ENCODE measurements around the gene KRTAP2-4. TPM values are rescaled to one million over a fixed set of nuclear protein-coding genes. Genes with fewer than 3 reads are reported as not detected.
"Not testable (repeated sequence)": the region's sequence is repeated elsewhere in the genome, so short reads cannot be mapped to it uniquely, and the experiment has no call there.

The KRTAP2-4 gene, protein sequence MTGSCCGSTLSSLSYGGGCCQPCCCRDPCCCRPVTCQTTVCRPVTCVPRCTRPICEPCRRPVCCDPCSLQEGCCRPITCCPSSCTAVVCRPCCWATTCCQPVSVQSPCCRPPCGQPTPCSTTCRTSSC
- not detected in 2 replicates for total RNA-seq

DNA sequence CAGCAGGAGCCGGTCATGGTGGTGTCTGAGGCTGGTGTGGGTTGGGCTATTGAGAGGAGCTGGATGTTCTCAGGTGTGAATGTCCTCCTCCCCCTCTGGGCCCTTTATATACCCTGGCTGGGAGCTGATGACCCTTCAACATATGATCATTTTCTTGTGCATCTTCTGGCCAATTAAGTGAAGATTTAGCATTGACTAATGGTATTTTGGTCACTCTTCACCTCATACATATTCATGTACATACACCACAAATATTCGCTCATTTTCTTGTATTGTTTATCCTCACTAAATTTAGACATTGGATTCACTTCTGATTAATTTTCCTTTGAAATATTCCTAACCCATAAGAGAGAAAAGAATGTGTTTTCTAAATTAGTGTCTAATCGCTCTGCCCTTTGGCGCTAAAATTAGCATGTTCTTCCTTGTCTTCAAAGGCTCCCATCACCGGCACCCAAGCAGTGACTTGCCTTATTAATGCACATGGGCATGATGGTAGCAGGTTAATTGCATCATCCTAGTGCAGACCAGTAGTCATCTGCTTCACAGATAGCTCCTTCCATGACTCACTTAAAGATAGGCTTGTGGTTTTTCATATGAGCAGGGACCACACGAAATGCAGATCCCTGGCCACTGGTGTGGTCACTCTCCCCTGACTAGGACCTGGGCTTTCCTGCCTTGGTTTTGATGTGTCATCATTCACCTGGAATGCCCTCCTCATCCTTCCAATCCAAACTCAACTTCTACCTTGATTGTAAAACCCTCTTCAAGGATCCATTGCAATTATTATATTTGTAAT is at the start of gene KRTAP2-4:
Gene KRTAP2-4 (minus strand): TSS at position 51 of the 796 bp plus-strand sequence. CDS start 34 bp downstream, at position 17.
- peaks cover 6% of the 10 kb centered on the region for H3K27me3 Mint-ChIP-seq (ENCODE audit: insufficient read depth)
- H3K4me1 Mint-ChIP-seq (ENCODE audit: low read depth): no peaks in the 10 kb centered on the region
- H3K36me3 Mint-ChIP-seq (ENCODE audit: low read depth): no peaks in the 10 kb centered on the region
- intact Hi-C loops (cut with micrococcal nuclease): no loop called here
- no peaks in the 10 kb centered on the region for H3K9me3 Mint-ChIP-seq
- DNase-seq (ENCODE audit: low spot score): no peak
- no peak within 1 kb of the TSS for H3K4me3 Mint-ChIP-seq
- no peak within 1 kb of the TSS for H3K27ac Mint-ChIP-seq

DNA sequence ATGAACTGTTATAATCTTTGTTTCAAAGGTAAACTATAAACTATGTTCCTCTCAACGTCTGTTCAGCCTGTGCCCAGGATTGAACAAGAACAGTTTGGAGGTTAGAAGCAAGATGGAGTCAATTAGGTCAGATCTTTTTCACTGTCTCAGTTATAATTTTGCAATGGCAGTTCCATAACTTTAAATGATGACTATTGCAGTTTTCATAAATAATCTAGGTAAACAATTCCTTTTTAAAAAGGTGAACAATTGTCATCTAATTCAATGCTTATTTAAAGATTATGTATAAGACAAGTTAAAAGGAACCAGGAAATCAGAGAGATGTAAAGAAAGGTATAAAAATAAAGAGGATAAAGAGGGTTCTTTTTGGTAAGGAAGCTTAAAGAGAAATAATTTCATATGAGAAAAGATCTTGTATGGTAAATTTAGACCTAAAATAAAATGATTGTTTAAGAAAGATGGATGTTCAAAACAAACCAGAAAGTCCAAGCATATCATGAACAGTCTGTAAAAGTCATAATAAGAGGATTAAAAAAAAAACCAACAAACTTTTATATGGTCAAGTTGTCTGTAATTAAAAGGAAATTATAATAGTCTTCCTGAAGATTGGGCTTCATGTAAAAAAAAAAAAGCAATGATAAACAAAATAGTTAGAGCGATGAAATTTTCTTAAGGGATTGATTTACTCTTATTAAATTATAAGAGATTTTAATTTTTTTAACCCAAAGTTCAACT is 45.6 kb upstream of the KRTAP2-4 start:
- Mint-ChIP-seq H3K4me1 (ENCODE audit: low read depth) (no peaks in the 10 kb centered on the region), H3K9me3 (peaks cover 11% of the 10 kb centered on the region), H3K27ac (no peak overlapping the region), H3K36me3 (ENCODE audit: low read depth) (no peaks in the 10 kb centered on the region), H3K27me3 (ENCODE audit: insufficient read depth) (peaks cover 2% of the 10 kb centered on the region), H3K4me3 (no peak overlapping the region)
- DNase-seq (ENCODE audit: low spot score): no peak
- intact Hi-C loops (cut with micrococcal nuclease): no loop called here

DNA sequence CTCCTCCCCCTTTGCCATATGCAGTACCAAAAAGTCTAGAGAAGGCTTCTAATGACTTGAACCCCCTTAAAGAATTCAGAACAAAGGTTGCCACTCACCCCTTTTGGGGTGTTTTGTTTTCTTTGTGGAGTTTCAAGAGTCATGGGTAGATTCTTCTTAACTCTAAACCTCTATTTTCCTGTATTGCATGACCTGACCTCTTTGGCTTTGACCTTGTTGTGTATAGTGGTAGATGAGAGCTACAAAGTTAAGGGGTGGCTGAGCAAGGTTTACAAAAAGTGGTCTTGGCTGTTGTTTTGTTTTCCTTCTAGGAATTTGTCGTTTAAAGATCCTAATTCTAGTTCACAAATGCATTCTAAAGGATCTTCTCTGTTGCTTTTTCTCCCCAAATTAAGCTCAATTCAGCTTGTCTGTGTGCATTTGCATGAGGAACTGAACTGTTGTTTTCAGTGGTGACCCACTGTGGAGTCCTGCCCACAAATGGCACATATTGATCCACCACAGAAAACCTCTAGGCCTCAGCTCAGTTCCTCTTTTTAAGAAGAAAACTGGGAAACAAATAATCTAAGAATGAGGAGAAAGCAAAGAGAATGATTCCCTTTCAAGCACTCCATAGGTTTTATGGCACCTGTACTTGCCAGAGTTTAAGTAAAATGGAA is 43.2 kb upstream of the KRTAP2-4 start:
- DNase-seq (ENCODE audit: low spot score); H3K27ac Mint-ChIP-seq; H3K4me1 Mint-ChIP-seq (ENCODE audit: low read depth); H3K36me3 Mint-ChIP-seq (ENCODE audit: low read depth); H3K4me3 Mint-ChIP-seq; intact Hi-C loops (cut with micrococcal nuclease); H3K27me3 Mint-ChIP-seq (ENCODE audit: insufficient read depth): not testable (repeated sequence)
- peaks cover 11% of the 10 kb centered on the region for H3K9me3 Mint-ChIP-seq

DNA sequence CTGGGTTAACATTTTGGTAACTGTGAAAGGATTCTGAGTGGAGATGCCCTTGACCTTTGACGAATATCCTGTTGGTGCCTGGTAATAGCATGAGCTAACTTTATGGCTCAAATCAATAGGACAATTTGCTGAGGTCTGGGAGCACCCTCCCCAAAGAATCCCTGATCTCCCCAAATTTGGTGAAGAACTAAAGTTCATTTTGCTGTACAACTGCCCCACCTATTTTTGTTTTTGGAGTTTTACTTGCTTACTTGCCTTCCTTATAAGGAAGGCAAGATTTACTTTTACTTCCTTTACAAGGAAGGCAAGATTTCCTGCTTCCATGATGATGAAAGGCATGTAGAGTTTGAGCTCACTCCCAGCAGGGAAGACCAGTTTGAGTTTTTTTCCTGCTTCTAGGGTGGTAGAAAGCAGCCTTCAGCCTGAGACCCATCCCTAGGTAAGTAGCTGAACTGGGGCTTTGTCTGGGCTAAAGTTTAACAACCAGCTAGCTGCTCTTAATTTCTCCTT is 42.3 kb upstream of the KRTAP2-4 start:
- Mint-ChIP-seq H3K9me3 (peaks cover 11% of the 10 kb centered on the region), H3K36me3 (ENCODE audit: low read depth) (no peaks in the 10 kb centered on the region), H3K4me1 (ENCODE audit: low read depth) (no peaks in the 10 kb centered on the region), H3K4me3 (no peak overlapping the region), H3K27me3 (ENCODE audit: insufficient read depth) (peaks cover 5% of the 10 kb centered on the region), H3K27ac (no peak overlapping the region)
- DNase-seq (ENCODE audit: low spot score): no peak
- intact Hi-C loops (cut with micrococcal nuclease): loop anchor here (1.0 kb wide), 1 partner anchor 21 kb away; no protein-coding TSS in a partner anchor

DNA sequence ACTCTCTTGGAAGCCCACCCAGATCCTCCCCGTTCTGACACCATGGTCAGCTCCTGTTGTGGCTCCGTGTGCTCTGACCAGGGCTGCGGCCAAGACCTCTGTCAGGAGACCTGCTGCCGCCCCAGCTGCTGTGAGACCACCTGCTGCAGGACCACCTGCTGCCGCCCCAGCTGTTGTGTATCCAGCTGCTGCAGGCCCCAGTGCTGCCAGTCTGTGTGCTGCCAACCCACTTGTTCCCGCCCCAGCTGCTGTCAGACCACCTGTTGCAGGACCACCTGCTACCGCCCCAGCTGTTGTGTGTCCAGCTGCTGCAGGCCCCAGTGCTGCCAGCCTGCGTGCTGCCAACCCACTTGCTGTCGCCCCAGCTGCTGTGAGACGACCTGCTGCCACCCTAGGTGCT is 39.7 kb upstream of the KRTAP2-4 start, which contains the start of gene KRTAP4-9:
Gene KRTAP4-9 (plus strand): TSS at position 43 of the 400 bp plus-strand sequence. CDS start 0 bp downstream, at position 43.
- H3K9me3 Mint-ChIP-seq; H3K36me3 Mint-ChIP-seq (ENCODE audit: low read depth); H3K4me1 Mint-ChIP-seq (ENCODE audit: low read depth); DNase-seq (ENCODE audit: low spot score); intact Hi-C loops (cut with micrococcal nuclease); H3K4me3 Mint-ChIP-seq; H3K27me3 Mint-ChIP-seq (ENCODE audit: insufficient read depth); H3K27ac Mint-ChIP-seq: not testable (repeated sequence)

DNA sequence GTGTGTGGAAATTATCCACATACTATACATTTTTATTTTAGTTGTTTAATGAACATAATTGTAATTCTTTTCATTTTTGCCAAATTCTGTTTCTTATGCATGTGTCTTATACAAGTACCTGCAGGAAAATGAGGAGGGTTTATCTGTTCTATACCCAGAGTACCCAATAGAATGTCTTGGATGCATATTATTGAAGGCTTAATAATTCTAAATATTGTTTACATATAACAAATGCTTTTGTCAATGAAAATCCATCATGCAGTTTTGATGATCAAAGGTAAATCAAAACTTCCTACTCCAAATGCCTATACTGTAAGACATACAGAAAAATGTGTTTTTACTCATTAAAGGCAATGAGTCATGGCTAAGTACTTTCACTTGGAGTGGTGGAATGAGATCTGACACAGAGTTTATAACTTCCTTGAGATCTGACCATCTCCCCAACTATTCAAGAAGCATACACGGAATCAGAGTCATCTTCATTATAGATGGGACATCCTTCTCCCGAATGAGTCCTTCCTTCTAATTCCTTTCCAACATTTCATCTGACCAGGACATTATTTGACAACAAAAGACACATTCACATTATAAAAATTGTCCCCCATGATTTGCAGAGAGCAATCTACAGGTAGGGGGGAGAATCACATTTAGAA is 38.8 kb upstream of the KRTAP2-4 start:
- H3K27ac Mint-ChIP-seq; intact Hi-C loops (cut with micrococcal nuclease); H3K4me1 Mint-ChIP-seq (ENCODE audit: low read depth); H3K27me3 Mint-ChIP-seq (ENCODE audit: insufficient read depth); DNase-seq (ENCODE audit: low spot score); H3K36me3 Mint-ChIP-seq (ENCODE audit: low read depth); H3K9me3 Mint-ChIP-seq; H3K4me3 Mint-ChIP-seq: not testable (repeated sequence)

DNA sequence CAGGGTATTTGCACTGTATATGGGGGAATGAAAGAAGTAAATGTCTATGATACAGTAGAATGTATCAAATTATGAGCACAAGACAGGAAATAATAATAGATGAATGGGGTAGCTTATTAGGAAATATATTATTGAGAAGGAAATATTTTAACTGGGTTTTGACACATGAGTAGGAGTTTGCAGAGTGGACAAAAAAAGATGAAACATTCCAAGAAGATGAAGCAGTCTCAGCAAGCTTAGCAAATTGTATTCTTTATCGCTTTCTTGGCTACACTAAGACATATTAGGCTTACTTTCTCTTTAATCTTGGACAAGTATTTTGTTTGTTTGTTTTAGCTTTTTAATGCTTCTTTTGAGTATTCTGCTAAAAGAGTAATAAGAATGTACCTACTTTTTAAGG is 38.2 kb upstream of the KRTAP2-4 start:
- no peaks in the 10 kb centered on the region for H3K4me1 Mint-ChIP-seq (ENCODE audit: low read depth)
- DNase-seq (ENCODE audit: low spot score): no peak
- H3K27me3 Mint-ChIP-seq (ENCODE audit: insufficient read depth): peaks cover 6% of the 10 kb centered on the region
- peak overlapping the region; percentile 44 for H3K27ac Mint-ChIP-seq
- H3K9me3 Mint-ChIP-seq: no peaks in the 10 kb centered on the region
- no peaks in the 10 kb centered on the region for H3K36me3 Mint-ChIP-seq (ENCODE audit: low read depth)
- intact Hi-C loops (cut with micrococcal nuclease): no loop called here
- no peak overlapping the region for H3K4me3 Mint-ChIP-seq

DNA sequence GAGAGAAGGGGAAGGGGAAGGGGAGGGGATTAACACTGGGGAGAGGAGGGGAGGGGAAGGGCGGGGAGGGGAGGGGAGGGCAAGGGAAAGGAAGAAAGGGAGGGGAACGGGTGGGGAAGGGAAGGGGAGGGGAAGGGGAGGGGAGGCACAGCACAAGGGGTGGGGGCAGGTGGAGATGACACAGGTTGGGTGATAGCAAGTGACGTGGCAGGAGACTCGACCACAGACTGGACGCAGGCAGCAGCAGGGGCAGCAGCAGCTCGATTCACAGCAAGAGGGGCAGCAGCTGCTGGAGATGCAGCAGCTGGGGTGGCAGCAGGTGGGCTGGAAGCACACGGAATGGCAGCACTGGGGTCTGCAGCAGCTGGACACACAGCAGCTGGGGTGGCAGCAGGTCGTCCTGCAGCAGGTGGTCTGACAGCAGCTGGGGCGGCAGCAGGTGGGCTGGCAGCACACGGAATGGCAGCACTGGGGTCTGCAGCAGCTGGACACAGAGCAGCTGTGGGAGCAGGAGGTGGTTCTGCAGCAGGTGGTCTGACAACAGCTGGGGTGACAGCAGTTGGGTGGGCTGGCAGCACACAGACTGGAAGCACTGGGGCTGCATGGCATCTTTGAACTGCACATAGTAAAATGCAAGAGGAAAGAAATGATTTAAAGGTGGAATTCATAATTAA is 36.0 kb upstream of the KRTAP2-4 start, which contains the start of gene KRTAP4-16:
Gene KRTAP4-16 (minus strand): TSS at position 624 of the 674 bp plus-strand sequence. CDS start 0 bp downstream, at position 624.
- Mint-ChIP-seq H3K36me3 (ENCODE audit: low read depth) (no peaks in the 10 kb centered on the region), H3K4me3 (no peak within 1 kb of the TSS), H3K4me1 (ENCODE audit: low read depth) (no peaks in the 10 kb centered on the region), H3K9me3 (no peaks in the 10 kb centered on the region), H3K27me3 (ENCODE audit: insufficient read depth) (peaks cover 6% of the 10 kb centered on the region), H3K27ac (no peak within 1 kb of the TSS)
- no peak for DNase-seq (ENCODE audit: low spot score)
- intact Hi-C loops (cut with micrococcal nuclease): no loop called here

DNA sequence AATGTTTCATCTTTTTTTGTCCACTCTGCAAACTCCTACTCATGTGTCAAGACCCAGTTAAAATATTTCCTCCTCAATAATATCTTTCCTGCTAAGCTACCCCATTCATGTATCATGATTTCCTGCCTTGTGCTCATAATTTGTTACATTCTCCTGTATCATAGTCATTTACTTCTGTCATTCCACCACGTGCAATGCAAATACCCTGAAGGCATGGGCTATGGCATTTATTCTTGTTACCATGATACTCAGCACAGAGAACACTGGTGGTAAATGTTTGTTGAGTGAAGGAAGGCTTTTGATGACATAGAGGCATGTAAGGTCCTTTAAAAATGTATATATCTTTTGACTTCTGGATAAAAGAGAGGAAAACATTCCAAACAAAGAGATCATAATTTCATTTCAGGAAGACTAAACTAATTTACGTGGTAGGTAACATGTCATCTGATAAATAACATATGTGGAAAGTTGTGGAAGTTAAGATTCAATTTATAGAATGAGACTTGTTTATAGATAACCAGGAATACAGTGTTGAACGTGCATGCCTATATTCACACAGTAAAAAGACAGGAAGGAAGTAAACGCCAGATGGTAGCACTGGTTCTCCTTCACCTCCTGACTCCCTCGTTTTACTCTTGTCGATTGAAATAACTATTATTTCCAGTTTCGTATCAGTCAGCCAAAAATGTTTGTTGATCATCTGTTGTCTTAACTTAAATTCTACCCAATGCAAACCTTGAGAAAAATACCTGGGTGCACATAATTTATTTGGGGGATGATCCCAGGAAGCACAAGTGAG is 34.2 kb upstream of the KRTAP2-4 start:
- H3K27me3 Mint-ChIP-seq (ENCODE audit: insufficient read depth); H3K36me3 Mint-ChIP-seq (ENCODE audit: low read depth); H3K4me1 Mint-ChIP-seq (ENCODE audit: low read depth); H3K4me3 Mint-ChIP-seq; intact Hi-C loops (cut with micrococcal nuclease); H3K27ac Mint-ChIP-seq; DNase-seq (ENCODE audit: low spot score); H3K9me3 Mint-ChIP-seq: not testable (repeated sequence)

DNA sequence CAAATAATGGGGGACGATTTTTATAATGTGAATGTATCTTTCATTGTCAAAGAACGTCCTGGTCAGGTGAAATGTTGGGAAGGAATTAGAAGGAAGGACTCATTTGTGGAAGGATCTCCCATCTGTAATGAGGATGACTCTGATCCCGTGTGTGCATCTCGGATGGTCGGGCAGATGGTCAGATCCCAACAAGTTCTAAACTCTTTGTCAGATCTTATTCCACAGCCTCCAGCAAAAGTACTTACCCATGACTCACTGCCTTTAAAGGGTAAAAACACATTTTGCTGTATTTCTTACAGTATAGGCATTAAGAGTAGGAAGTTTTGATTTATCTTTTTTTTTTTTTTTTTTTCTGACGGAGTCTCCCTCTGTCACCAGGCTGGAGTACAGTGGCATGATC is 32.8 kb upstream of the KRTAP2-4 start:
- no peak overlapping the region for H3K27ac Mint-ChIP-seq
- intact Hi-C loops (cut with micrococcal nuclease): no loop called here
- no peaks in the 10 kb centered on the region for H3K9me3 Mint-ChIP-seq
- H3K4me3 Mint-ChIP-seq: no peak overlapping the region
- H3K4me1 Mint-ChIP-seq (ENCODE audit: low read depth): no peaks in the 10 kb centered on the region
- no peaks in the 10 kb centered on the region for H3K36me3 Mint-ChIP-seq (ENCODE audit: low read depth)
- DNase-seq (ENCODE audit: low spot score): no peak
- H3K27me3 Mint-ChIP-seq (ENCODE audit: insufficient read depth): peaks cover 7% of the 10 kb centered on the region

DNA sequence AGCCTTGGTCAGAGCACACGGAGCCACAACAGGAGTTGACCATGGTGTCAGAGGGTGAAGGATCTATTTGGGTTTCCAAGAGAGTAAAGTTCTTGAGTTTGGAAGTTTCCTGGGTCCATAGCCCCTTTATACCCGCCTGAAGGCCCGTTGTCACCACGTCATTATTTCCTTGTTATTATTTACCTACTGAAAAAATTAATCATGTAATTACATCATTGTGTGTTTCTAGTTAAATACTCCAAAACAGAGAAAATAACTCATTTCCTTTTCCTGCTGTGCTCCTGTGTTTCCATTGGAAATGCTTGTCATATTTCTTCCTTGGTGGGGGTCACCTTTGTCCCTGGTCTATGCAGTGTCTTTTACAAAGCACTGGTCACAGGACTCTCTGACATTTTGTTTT is 32.4 kb upstream of the KRTAP2-4 start, which contains the start of gene KRTAP4-8:
Gene KRTAP4-8 (minus strand): TSS at position 101 of the 400 bp plus-strand sequence. CDS start 58 bp downstream, at position 43.
- Mint-ChIP-seq H3K4me3 (no peak within 1 kb of the TSS), H3K27ac (no peak within 1 kb of the TSS), H3K9me3 (no peaks in the 10 kb centered on the region), H3K4me1 (ENCODE audit: low read depth) (no peaks in the 10 kb centered on the region), H3K36me3 (ENCODE audit: low read depth) (no peaks in the 10 kb centered on the region), H3K27me3 (ENCODE audit: insufficient read depth) (peaks cover 7% of the 10 kb centered on the region)
- intact Hi-C loops (cut with micrococcal nuclease): no loop called here
- DNase-seq (ENCODE audit: low spot score): no peak

Data from activated T-helper 1 cell treated with anti-CD3 and anti-CD28 coated beads, Interleukin-12 subunit alpha, Interleukin-12 subunit beta, Interleukin-2, Interleukin-4 antibody, amounts not matched to agents 30 ng/mL and 10 ng/mL and 1 ng/mL, durations not matched to agents 14 hours and 24 hours and 36 hours (primary cell).